ENCODE measurements around the gene BHLHA15.

The BHLHA15 gene

GRCh38 chr7:98210513-98211220 is 572 bp upstream of the BHLHA15 start:
- no peak for TF ChIP-seq CTCF (conservative IDR thresholded peaks at IDR 0.05; ENCODE audit: low read depth, low read length)
- peak; percentile 10 for DNase-seq (ENCODE audit: low read depth)
- peak overlapping the region; percentile 41 for H3K4me3 ChIP-seq (ENCODE audit: low read depth, low read length)

- no peak overlapping the region for H3K4me3 ChIP-seq (ENCODE audit: low read depth, low read length)
- DNase-seq (ENCODE audit: low read depth): no peak
- no peak for TF ChIP-seq CTCF (conservative IDR thresholded peaks at IDR 0.05; ENCODE audit: low read depth, low read length)
Measured at GRCh38 chr7:98211676-98212531, 665 bp downstream of the BHLHA15 start.

GRCh38 chr7:98212532-98213041 is 1.3 kb downstream of the BHLHA15 start:
- DNase-seq (ENCODE audit: low read depth): no peak
- TF ChIP-seq CTCF (conservative IDR thresholded peaks at IDR 0.05; ENCODE audit: low read depth, low read length): no peak
- H3K4me3 ChIP-seq (ENCODE audit: low read depth, low read length): no peak overlapping the region

GRCh38 chr7:98213296-98213887 is 2.2 kb downstream of the BHLHA15 start:
- TF ChIP-seq CTCF (conservative IDR thresholded peaks at IDR 0.05; ENCODE audit: low read depth, low read length): no peak
- no peak for DNase-seq (ENCODE audit: low read depth)
- no peak overlapping the region for H3K4me3 ChIP-seq (ENCODE audit: low read depth, low read length)

GRCh38 chr7:98213888-98214810 is 2.9 kb downstream of the BHLHA15 start:
- TF ChIP-seq CTCF (conservative IDR thresholded peaks at IDR 0.05; ENCODE audit: low read depth, low read length): no peak
- no peak for DNase-seq (ENCODE audit: low read depth)

GRCh38 chr7:98214811-98215321 is 3.6 kb downstream of the BHLHA15 start:
- TF ChIP-seq CTCF (conservative IDR thresholded peaks at IDR 0.05; ENCODE audit: low read depth, low read length): no peak
- no peak overlapping the region for H3K4me3 ChIP-seq (ENCODE audit: low read depth, low read length)
- no peak for DNase-seq (ENCODE audit: low read depth)

More at GRCh38 chr7:98213888-98214810, 2.9 kb downstream of the BHLHA15 start:
- no peak overlapping the region for H3K4me3 ChIP-seq (ENCODE audit: low read depth, low read length)

Data from choroid plexus epithelial cell (primary cell).